ENCODE data around the gene TOB1.
A peak's percentile ranks its signal among the peaks of the same experiment; 100 is the strongest.

TOB1 gene, protein sequence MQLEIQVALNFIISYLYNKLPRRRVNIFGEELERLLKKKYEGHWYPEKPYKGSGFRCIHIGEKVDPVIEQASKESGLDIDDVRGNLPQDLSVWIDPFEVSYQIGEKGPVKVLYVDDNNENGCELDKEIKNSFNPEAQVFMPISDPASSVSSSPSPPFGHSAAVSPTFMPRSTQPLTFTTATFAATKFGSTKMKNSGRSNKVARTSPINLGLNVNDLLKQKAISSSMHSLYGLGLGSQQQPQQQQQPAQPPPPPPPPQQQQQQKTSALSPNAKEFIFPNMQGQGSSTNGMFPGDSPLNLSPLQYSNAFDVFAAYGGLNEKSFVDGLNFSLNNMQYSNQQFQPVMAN
- total RNA-seq: 209 to 246 reads per million in 2 donors

GRCh38 chr17:50866261-50866949 is at the start of gene TOB1:
Gene TOB1, minus strand, starts transcription at chr17:50866354. Its CDS starts 2,337 bp downstream, at chr17:50864017.
- DNase-seq: peak; percentile 92 to 98 (median 95)

GRCh38 chr17:50914505-50915063 is 48.4 kb upstream of the TOB1 start:
- DNase-seq: no peak

- no peak for DNase-seq
These were observed 47.0 kb upstream of the TOB1 start for GRCh38 chr17:50913120-50913519.

- DNase-seq: no peak
These were observed 45.7 kb upstream of the TOB1 start for GRCh38 chr17:50911890-50912289.

- no peak for DNase-seq
These were observed 45.3 kb upstream of the TOB1 start for GRCh38 chr17:50911450-50911849.

GRCh38 chr17:50909765-50910605 is 43.8 kb upstream of the TOB1 start:
- DNase-seq: peak in 4 of 5 experiments; percentile 54 to 98 (median 68)

- DNase-seq: peak in 3 of 5 experiments; percentile 28 to 67 (median 65)
These were observed 43.0 kb upstream of the TOB1 start for GRCh38 chr17:50908860-50909764.

DNA sequence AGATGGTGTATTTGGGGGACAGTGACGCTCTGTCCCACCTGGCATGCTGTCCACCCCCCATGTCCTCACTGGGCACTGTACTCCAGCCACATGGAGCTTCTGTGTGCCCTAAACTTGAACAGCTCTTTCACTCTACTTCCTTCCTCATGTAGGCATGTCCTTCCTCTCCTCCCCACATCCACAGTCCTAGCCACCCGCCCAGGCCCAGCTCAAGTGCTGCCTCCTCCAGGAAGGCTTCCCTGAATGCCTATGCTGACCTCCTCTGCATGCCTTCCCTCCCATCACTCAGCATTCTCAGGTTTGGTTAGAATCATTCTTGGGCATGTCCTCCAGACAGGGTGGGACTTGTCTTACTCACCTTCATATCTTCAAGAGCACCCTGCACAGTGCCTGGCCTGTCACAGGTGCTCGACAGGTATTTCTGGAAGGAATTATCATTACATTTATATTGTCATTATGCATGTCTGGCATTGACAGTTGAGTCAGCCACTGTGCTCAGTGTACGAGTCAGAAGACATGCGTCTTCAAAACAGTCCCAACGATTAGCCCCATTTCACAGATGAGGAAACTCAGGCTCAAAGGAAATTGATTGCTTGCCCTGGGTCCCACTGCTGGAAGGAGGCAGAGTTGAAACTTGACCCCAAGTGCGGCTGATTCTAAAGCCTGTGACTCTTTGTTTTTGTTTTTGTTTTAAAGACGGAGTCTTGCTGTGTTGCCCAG is 42.1 kb upstream of the TOB1 start:
- DNase-seq: no peak

DNA sequence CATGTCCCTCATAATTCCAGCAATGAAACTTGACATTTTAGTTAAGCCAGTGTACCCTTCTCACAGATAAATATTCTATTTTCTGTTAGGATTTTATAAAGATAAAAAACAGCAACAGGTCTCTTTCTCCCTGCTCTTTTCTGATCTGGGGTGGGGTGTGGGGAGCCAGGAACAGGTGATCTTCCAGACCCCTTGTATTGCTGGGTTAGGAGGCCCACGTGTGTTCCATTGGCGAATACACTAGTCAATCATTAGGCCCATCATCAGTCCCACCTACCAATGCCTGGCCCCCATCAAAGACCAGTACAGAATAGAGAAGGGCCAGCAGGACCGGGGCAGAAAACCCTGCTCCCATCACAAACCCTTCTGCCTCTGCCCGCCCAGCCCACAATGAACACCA is 40.3 kb upstream of the TOB1 start:
- no peak for DNase-seq

DNA sequence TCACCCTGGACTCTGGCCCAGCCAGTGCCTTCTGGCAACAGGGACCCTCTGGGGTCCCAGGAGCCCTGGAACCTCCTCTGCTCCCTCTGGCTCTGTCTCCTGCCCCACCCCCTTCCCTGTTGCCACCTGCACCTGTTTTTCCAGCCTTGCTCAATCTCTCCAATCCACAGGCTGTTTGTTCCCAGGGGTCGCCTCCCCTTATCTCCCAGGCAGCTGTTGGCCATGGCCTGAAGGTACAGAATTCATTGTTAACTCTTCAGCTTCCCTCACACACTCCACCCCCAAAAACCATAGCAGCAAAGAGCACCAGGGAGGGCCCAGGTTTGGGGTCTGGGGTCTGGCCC is 39.3 kb upstream of the TOB1 start:
- DNase-seq: no peak

- peak in 1 of 5 experiments; percentile 51 for DNase-seq
These were observed 38.6 kb upstream of the TOB1 start for GRCh38 chr17:50904518-50905459.

DNA sequence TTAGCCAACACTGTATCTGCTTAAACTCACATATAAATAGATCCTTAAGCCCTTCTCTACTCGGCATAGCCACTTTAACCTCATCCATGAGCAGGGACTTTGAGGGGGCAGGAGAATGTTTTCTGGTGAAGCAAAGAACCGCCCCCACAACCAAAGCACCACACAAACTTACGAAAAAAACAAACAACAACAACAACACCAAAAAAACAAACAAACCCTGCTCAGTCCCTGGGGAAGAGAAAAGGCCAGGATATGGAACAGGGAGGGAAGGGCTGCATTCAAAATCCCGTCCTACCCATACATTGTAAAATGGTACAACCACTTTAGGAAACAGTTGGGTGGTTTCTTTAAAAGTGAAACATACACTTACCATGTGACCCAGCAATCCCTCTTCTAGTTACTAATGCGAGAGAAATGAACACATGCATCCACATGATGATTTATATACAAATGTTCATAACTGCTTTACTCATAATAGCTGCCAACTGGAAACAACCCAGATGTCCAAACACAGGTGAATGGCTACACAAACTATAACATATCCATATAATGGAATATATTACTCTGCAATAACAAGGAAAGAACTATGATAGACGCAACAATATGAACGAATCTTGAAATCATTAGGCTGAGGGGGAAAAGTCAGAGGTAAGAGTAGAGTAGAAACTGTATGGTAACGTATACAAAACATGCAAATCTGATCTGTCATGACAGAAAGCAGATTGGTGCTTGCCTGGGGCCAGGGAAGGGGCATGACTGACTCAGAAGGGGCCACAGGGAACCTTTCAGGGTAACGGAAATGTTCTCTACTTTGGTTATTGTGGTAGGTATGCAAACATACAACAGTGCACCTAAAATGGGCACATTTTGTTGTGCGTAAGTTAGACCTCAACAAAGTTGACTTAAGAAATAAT is 37.7 kb upstream of the TOB1 start:
- peak in 4 of 5 experiments; percentile 18 to 92 (median 36) for DNase-seq

- DNase-seq: peak in 1 of 5 experiments; percentile 56
These were observed 36.5 kb upstream of the TOB1 start for GRCh38 chr17:50902372-50903353.

- DNase-seq: no peak
These were observed 34.3 kb upstream of the TOB1 start for GRCh38 chr17:50900383-50900892.

DNA sequence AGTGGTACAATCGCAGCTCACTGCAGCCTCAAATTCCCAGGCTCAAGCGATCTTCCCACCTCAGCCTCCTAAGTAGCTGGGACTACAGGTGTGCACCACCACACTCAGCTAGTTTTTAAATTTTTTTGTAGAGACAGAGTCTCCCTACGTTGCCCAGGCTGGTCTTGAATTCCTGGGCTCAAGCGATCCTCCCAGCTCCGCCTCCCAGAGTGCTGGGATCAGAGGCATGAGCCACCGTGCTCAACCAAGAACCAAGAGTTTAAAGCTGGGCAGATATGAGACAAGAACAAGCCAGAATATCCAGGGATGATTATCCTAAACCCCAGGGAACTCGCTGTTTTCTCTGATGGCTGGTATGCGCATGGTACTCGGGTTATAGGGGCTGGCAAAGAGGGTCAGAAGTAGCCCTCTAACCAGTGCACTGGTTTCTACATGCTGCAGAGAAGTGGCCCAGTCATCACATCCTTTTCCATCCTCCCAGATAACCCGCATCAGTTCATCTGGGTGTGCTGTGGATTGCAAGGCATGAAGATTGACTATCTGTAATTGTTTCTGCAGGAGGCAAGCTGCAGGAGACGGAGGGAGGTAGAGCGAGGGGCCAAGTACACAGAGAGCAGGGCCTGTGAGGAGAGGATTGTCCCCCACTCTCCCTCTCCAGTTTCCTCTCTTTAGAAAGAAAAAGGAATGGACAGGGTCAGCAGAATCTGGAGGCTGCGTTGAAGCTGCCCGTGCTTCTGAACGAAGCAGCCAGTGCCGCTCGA is 33.6 kb upstream of the TOB1 start:
- no peak for DNase-seq

DNA sequence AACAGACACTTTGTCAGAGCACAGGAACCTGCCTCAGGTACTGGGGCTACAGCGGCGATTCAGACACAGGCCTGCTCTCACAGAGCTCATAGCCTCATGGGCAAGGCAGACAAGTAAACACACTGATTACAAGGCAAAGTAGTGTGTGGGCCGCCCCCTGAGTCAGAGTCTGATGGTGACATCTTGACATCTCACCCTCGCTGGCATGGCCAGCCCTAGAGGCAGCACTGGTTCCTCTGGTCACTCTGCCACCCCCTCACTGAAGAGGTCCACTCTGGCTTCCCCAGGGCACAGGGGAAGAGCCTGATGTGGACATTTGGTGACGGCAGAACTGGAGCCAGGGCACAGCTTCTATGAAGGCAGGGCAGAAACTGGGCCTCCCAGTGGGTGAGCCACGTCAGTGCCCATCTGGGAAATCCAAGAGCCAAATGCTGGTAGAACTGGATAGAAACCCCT is 32.9 kb upstream of the TOB1 start:
- no peak for DNase-seq
